NT2/D1 (cell line): ENCODE measurements around the gene POLN.

Experiments used
- SUZ12 ChIP-seq: IDR thresholded peaks from 2 replicates; pipeline ENCODE4 v1.6.1; 2011; ENCODE audit not compliant: insufficient read length, insufficient read depth; ENCODE audit errors: extremely low read depth
- YY1 ChIP-seq: IDR thresholded peaks from 2 replicates; pipeline ENCODE4 v1.6.1; 2011; ENCODE audit not compliant: insufficient read length, insufficient read depth
- ZNF274 ChIP-seq: IDR thresholded peaks from 2 replicates; pipeline ENCODE4 v1.6.1; 2011; ENCODE audit warnings: mild to moderate bottlenecking, low read depth, low read length

DNA sequence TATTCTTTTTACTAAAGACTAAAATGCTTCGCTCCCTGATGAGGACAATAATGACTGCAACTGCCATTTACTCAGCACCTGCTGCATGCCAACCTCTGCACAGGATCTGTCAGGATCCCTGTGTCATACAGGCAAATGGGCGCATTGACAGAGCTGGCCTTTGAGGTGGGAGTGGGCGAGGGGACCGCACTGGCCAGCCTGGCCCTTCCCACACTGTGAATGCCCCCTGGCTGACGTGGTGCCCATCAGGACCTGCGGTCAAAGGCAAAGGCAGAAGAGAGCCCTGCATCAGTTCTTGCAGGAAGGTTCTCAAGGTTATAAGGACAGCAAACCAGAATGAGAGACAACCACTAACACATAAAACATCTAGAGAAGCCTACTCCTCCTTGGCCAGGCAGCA lies 67.9 kb downstream of the POLN start:
- TF ChIP-seq ZNF274 (no peak), YY1 (no peak), SUZ12 (no peak)
